Thyroid gland (tissue), 4 donors: ENCODE measurements around the gene NUP214.

ENCODE experiments used
- CTCF ChIP-seq, 6 experiments: fragments of 200-600 bp in 3 of 6; fragments of 450-650 bp in 3 of 6; sonication (generic) in 3 of 6; IDR thresholded peaks; one replicate each; pipeline ENCODE4 v1.5.1; 2016 to 2019; ENCODE audit warnings: antibody characterized with exemption in 6 of 6, mild to moderate bottlenecking in 2 of 6, inconsistent platforms in 1 of 6, moderate library complexity in 1 of 6
- POLR2A ChIP-seq, 2 donors: fragments of 450-650 bp; IDR thresholded peaks; one replicate each; pipeline ENCODE4 v1.6.1; 2017; ENCODE audit warnings: antibody characterized with exemption in 2 of 2, mild to moderate bottlenecking in 2 of 2, moderate library complexity in 1 of 2

GRCh38 chr9:131235480-131235851 lies 110.1 kb downstream of the NUP214 start:
- TF ChIP-seq POLR2A (IDR thresholded peaks at IDR 0.05) (no peak), CTCF (IDR thresholded peaks at IDR 0.05) (no peak)
